CD4-positive, alpha-beta T cell treated with Interferon gamma for 1 hour (primary cell): ENCODE data around the gene CCNY.
"Not testable (repeated sequence)": the region's sequence is repeated elsewhere in the genome, so short reads cannot be mapped to it uniquely, and the experiment has no call there.

Source experiments
- DNase-seq: peaks from one replicate; pipeline ENCODE4 v3.0.0-alpha.2; 2020

Gene CCNY

DNA sequence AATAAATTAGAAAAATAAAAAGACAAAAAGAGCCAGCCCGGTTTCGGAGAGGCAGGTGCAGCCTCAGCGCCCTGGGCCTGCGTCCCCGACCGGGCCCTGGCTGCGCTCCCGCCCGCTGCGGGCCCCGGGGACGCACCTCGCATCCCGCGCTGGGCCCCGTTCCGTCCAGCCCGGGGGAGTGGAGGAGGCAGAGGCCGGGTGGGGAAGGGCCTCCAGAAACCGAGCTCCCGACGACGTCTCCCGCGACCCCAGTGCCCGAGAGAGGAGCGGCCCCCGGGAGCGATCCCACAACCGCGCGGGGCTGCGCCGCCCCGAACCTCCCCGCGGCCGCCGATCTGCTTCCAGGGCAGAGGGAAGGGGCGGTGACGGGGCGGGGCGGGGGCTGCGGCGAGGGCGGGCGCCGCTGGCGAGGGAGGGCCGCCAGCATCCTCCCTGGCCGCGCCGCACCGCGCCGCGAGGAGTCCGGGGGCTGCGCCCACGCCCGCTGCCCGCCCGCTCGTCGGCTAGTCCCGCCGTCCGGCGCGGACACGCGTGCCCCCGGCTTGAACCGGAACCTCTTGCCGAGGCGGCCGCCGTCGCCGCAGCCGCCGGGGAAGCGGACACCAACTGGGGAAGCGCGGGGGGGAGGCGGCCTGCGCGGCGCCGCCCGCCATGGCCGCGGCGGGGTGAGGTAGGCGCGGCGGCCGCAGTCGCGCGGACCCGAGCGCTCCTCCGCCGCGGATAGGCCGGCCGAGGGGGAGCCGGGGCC is at the start of gene CCNY:
Gene CCNY, plus strand, starts transcription at position 426 of the 748 bp plus-strand sequence. CDS start 545 bp downstream, outside the sequence.
- peak; percentile 66 for DNase-seq

- DNase-seq: no peak
Measured at GRCh38 chr10:35289198-35289597, 47.1 kb upstream of the CCNY start.

DNA sequence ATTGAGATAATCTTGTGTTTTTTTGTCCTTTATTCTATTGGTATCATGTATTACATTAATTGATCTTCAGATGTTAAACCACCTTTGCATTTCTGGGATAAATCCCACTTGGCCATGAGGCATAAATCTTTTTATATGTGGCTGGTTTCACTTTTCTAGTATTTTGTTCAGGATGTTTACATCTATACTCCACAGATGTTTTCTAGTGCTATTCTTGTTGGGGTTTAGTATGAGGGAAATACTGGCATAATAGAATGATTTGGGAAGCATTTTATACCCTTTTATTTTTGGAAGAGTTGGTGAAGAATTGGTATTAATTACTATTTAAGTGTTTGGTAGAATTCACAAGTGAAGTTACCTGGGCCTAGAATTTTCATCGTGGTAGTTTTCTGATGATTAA is 41.8 kb upstream of the CCNY start:
- DNase-seq: no peak

DNA sequence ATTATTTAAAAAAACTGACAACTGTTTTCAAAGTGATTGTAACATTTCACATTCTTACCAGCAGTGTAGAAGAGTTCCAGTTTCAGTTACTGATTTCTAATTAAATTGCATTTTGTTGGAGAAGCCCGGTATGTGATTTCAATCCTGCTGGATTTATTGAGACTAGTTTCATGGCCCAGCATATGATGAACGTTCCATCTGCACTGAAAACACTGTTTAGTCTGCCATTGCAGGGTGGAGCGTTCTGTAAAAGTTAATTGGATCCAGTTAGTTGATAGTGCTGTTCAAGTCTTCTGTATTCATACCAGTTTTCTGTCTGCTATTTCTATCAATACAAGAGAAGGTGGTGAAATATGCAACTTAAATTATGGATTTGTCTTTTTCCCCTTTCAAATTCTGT is 37.3 kb upstream of the CCNY start:
- no peak for DNase-seq

DNA sequence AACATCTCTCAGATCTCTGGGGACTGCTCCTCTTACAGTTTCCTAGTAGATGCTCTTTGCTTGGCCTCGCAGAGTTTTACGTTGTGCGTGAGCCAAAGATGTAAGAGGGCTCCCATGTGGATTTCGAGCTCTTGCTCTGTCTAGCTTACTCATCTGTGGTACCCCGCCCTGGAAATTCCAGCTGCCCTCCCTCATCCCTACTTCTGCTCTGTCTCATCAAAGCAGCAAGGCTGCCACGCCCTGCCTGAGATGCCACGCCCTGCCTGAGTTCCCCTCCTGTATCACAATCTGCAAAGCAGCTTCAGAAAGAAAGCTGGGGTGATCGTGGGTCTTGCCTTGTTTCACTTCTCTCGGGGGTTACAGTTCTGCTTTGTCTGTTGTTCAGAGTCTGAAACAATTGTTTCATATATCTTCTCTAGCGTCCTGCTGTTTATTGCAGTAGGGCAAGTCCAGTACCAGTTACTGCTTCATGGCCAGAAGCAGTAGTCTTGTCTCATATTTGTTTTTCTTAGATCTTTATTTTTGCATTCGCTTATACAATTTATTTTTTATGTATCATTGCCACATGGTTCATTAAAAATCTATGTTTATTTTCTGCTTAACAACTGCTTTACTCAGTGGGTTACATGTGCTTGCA is 36.1 kb upstream of the CCNY start:
- peak; percentile 71 for DNase-seq

GRCh38 chr10:35304649-35305048 is 31.7 kb upstream of the CCNY start:
- DNase-seq: no peak

DNA sequence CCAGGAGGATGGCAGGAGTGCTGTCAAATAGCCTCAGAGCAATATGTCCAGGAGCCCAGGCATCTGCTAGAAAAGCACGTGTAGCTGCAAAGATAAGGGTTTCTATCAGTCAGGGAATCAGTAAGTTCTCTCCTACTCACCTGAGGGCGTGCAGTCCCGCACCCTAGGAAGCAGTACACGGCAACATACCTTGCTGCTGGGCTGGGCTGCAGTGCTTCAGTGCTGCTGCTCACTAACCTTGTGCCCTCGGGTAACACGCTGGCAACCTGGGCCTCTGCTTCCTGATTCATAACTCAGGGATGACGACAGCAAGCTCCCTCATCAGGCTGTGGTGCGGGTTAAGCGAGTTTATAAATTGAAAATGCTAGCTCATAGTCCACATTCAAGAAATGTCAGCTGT is 29.5 kb upstream of the CCNY start:
- no peak for DNase-seq

- DNase-seq: no peak
Measured at GRCh38 chr10:35307297-35307696, 29.0 kb upstream of the CCNY start.

DNA sequence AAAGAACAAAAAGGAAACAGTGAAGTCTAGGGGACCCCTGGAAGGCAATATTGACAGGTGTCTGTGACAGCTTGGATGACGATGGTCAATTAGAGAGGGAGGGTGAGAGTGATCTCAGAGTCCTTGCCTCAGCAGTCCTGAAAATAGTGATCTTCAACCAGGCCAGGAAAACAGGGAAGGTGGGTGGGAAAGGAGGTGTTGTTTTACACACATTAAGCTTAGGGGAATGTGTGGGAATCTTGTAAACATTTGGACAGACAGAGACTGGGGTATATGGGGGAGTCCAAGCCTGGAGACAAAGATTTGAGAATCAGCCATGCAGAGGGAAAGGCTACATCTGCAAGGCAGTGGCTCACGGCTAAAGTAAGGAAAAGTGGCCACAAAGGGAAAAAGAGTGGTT is 27.5 kb upstream of the CCNY start:
- no peak for DNase-seq

- not testable (repeated sequence) for DNase-seq
Measured at GRCh38 chr10:35314142-35314541, 22.2 kb upstream of the CCNY start.

GRCh38 chr10:35315235-35315634 is 21.1 kb upstream of the CCNY start:
- not testable (repeated sequence) for DNase-seq

- no peak for DNase-seq
Measured at GRCh38 chr10:35316218-35316967, 19.9 kb upstream of the CCNY start.

GRCh38 chr10:35318551-35318950 is 17.8 kb upstream of the CCNY start:
- no peak for DNase-seq

GRCh38 chr10:35320341-35320740 is 16.0 kb upstream of the CCNY start:
- no peak for DNase-seq

- no peak for DNase-seq
Measured at GRCh38 chr10:35322636-35323035, 13.7 kb upstream of the CCNY start.

- DNase-seq: no peak
Measured at GRCh38 chr10:35324196-35324595, 12.1 kb upstream of the CCNY start.

DNA sequence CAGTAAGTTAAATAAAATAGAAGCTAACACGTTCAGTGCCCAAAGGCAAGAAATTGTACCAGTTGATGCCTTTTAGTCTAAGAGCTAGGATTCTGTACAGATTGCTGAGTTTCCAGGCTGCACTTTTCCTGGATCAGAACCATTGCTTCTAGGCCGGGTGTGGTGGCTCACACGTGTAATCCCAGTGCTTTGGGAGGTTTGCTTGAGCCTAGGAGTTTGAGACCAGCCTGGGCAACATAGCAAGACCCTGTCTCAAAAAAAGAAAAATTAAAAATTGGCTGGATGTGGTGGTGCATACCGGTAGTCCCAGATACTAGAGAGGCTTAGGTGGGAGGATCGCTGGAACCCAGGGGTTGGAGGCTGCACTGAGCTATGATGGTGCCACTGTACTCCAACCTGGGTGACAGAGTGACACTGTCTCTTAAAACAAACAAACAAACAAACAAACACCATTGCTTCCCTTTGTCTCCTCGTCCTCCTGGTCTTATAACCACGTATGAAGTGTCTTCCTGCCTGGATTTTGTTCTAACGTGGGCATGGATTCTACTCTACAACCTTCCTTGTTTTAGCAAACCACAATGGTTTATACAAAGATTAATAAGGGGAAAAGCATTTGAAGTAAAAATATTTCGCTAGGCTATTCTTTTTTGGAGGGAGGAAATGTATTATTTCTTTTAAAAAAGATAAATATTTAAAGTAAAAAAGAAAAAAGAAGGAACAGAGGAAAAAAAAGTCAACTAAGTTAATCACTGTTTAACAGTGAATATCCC is 9.7 kb upstream of the CCNY start:
- DNase-seq: no peak

DNA sequence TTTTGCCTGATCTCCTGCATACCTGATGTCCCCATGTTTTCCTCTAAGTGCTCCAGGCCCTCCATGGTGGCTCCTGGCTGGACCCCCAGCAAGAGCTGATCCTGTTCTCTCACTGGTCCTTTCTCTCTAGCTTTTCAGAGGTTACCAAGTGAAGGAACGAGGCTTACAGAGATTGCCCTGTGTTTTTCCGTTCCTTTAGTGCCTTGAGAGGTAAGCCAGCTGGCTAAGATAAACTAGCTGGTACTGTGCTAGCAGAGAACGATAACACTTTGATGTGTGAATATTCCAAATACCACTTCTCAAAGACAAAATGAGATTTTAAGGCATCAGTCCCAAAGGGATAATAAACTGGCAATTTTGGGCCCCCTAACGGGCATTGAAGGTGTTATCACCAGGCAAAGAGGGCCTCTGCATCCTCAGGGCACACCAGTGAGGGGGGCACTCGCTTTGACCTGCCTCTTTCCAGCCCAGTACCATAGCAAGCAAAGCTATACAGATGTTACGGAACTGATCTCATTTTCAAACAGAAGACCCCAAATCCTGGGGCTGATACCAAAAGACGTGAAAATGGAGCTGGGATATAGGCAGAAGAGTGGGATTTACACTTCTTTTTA is 8.4 kb upstream of the CCNY start:
- DNase-seq: no peak

DNA sequence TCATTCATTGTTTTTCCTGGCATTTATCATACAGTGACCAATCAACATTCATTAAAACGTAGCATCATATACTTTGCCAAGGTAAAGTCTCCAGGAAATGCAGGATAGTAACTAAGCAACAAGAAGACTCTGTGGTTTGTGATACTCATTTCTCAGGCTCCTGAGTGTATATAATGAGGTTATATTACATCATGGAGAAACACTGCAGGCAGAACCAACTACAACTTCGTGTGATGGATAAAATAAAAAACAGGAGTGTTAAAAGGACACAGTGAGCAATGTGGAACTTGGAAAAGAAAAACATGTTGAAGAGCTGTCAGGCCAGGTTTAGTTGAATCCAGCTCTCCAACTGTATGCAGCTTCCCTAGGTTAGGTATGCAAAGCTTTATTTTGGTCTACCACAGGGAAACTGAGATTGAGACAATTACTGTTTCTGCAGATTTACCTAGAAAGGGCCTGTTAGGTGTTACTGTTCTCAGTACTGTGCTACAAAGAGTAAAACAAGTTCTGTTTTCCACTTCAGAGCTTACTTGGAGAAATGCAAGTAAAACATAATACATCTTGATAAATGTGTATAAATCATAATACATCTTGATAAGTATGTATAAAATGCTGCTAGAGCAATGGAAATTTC is 7.8 kb upstream of the CCNY start:
- no peak for DNase-seq

- DNase-seq: no peak
Measured at GRCh38 chr10:35329520-35329919, 6.8 kb upstream of the CCNY start.

GRCh38 chr10:35331894-35332640 is 4.2 kb upstream of the CCNY start:
- DNase-seq: no peak
